K562 (cell line): ENCODE data around the gene GPS2.

Experiments
- EP300 ChIP-seq: IDR thresholded peaks from 2 replicates; pipeline ENCODE4 v1.6.1; 2012; ENCODE audit warnings: low read length, improper control_type of control experiment
- JUN ChIP-seq, 2 experiments: sonication (generic) in 1 of 2; formaldehyde crosslinking in 1 of 2; IDR thresholded peaks; 2 replicates each; pipeline versions ENCODE4 v1.6.1 to v1.8.0; 2012 to 2022; ENCODE audit warnings: borderline replicate concordance in 2 of 2, mild to moderate bottlenecking in 2 of 2, improper control_type of control experiment in 1 of 2, low read depth in 1 of 2, low read length in 1 of 2, missing genetic modification reagents in 1 of 2
- POLR2A ChIP-seq: fragments of 450-650 bp; conservative IDR thresholded peaks from 2 replicates; pipeline ENCODE4 v1.6.1; 2016
- SAFB2 ChIP-seq: fragments of 200-400 bp; formaldehyde crosslinking; IDR thresholded peaks from 2 replicates; pipeline ENCODE4 v1.6.1; 2018; ENCODE audit warnings: borderline replicate concordance, low read length, low read depth, moderate library complexity; ENCODE audit not compliant: severe bottlenecking
- ZNF12 ChIP-seq: sonication (generic); formaldehyde crosslinking; IDR thresholded peaks from 2 replicates; pipeline ENCODE4 v1.4.0; 2020; ENCODE audit warnings: mild to moderate bottlenecking, missing genetic modification reagents

DNA sequence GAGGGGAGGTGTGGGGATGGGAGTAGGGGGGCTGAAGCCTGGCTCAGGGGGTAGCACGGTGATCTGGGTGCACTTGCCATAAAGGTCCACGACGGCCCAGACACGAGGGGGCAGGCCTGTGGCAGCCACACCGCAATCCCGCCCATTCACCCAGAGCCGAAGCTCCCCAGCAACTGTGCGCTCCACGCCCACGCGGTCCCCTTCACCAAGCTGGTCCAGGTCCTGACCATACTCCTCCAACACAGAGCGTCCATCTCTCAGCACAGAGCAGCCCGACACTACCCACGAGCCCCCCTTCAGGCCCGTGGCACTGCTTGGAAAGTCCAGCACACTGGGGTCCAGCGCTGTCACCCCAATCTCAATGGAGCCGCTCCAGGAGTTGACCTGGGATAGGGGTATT is 12.3 kb upstream of the GPS2 start:
- no peak for TF ChIP-seq SAFB2
- TF ChIP-seq EP300: no peak
- TF ChIP-seq ZNF12 (CRISPR knock-in tag): no peak
- no peak for TF ChIP-seq JUN (IDR thresholded peaks at IDR 0.05; ENCODE audit: borderline replicate concordance, low read depth, low read length)
- no peak for TF ChIP-seq JUN (CRISPR knock-in tag; IDR thresholded peaks at IDR 0.05; ENCODE audit: borderline replicate concordance)
- no peak for TF ChIP-seq POLR2A
